NCI-H1092 (cell line): ENCODE data around the gene SPSB2.
"Not testable (repeated sequence)": the region's sequence is repeated elsewhere in the genome, so short reads cannot be mapped to it uniquely, and the experiment has no call there.

ENCODE experiments used
- DNase-seq: peaks from one replicate; lab custom pipeline; 2025; lab: John Stamatoyannopoulos, UW

Gene SPSB2

DNA sequence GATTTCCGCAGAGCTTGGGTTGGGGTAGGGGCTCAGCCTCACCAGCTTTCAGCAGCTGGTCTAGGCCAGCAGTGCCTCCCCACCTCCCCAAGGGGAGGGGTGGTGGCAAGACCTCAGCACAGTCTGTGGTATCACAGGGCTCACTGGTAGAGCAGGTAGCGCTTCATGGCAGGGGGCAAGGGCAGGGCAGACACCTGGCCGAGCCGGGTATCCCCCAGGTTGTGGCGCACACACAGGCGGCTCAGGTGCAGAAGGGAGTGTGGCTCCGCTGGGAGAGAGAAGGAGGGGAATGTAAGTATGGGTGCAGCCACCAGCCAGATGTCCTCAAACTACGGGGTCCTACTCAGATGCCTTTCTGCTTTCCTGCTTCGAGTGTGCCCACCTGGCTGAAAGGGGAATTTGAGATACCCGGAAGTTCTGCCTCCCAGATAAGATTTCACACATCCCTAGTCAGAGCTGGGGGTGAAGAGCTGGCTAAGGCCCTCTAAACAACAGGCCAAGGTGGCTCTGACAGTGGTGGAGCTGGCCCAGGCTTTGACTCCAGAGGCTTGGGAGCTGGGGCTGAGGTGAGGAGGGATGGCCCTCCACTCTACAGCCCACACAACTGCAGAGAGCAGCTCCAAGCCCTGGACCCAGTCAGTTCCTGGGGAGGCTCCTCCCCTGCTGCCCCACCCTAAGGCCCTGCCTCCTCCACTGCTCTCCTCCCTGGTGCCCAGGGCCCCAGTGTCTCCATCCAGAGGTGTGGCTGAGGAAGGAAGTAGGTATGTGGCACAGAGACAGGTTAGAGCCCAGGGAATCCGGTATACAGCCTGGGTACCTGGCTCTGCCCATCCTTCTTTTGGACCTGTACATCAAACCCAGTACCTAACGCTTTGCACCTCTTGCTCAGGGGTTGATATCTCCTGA is 1.8 kb downstream of the SPSB2 start:
- no peak for DNase-seq

DNA sequence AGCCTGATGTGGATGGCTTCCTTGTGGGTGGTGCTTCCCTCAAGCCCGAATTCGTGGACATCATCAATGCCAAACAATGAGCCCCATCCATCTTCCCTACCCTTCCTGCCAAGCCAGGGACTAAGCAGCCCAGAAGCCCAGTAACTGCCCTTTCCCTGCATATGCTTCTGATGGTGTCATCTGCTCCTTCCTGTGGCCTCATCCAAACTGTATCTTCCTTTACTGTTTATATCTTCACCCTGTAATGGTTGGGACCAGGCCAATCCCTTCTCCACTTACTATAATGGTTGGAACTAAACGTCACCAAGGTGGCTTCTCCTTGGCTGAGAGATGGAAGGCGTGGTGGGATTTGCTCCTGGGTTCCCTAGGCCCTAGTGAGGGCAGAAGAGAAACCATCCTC is 2.8 kb downstream of the SPSB2 start:
- DNase-seq = not testable (repeated sequence)

DNA sequence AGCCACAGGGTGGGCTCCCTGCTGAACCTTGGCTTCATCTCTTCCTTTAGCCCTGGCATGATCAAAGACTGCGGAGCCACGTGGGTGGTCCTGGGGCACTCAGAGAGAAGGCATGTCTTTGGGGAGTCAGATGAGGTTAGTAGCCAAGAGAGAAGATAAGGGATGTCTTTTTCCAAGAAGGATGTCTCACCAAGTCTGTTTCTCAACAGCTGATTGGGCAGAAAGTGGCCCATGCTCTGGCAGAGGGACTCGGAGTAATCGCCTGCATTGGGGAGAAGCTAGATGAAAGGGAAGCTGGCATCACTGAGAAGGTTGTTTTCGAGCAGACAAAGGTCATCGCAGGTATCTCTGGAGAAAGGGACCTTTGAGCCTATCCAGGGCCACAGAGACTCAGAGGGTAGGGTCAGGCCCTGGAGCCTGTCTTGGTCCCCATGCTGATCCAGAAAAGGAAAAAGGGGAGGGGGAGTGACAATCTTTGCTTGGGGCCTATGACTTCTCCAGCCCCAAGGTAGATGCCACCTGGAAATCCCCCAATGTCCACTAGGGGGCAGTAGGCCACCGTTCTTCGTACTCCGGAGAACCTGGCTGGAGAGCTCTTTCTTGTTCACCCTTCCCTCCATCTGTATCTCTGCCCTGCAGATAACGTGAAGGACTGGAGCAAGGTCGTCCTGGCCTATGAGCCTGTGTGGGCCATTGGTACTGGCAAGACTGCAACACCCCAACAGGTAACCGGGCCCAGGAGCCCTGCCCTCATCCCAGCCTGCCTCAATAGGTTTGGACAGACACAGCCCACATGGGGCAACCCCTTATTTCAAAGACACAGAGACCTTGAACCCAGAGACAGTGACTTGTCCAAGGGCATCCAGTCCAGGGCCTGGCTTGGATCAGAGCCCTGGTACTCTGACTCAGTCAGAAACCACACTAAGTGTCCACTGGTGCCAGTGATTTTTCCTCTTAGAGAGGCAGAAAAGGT is 3.8 kb downstream of the SPSB2 start:
- DNase-seq = peak; percentile 43

DNA sequence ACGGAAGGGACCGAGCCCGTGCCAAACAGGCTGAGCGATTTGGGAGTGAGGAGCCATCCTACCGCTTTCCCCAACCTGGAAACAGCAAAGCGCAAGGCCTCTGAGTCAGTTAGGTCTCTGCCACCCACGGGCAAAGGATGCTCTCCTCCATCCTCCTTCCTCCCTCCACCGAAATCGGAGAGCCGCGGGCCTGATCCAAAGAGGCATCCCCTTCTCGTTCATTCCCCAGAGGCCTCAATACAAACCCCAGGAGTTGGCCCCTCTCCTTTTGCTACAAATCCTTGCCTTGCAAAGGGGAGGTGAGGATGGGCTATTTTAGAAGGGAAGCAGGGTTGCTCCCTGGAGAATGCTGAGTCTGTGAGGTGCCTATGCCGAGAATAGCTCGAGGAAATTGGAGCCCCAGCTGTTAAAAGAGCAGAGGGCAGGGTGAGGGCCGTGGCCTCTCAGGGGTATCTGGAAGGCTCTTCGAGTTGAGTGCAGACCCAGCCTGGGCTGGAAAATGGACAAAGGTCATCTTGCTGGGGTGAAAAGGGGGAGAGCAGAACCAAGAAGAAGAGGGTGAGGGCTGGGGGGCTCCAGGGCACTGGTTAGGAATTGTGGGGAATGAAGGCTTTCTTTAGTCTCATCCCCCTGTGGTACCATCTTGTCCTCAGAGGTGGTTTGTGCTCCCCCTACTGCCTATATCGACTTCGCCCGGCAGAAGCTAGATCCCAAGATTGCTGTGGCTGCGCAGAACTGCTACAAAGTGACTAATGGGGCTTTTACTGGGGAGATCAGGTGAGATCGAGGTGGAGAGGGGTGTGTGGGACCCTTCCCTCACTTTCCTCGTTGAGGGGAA is 4.7 kb downstream of the SPSB2 start:
- no peak for DNase-seq

DNA sequence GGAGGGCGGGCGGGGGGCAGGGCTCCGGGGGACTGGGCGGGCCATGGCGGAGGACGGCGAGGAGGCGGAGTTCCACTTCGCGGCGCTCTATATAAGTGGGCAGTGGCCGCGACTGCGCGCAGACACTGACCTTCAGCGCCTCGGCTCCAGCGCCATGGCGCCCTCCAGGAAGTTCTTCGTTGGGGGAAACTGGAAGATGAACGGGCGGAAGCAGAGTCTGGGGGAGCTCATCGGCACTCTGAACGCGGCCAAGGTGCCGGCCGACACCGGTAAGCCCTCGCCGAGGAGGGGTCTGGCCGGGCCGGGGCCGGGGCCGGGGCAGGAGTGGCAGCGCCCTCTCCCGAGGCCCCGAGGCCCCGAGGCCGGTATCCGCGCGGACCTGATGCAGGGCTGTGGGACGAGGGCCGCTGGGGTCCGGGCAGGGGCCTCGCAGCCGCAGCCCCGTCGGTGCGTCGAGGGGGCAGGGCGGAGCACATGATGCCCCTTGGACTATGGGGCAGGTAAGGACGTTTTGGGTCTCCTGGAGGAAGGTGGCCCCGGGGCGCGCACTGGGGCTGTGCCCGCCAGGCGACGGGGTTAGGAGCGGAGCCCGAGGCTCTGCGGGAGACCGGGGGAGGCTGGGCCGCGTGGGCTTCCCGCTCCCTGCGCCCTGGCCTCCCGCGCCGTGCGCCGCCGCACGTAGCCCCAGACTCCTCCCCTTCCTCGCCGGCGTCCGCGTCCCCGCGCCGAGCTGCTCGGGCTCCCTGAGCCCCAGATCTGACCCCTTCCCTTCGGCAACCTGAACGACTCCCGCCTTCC is 5.5 kb downstream of the SPSB2 start, which contains the start of gene TPI1:
TPI1 (plus strand) TSS at position 119 of the 798 bp plus-strand sequence; CDS start at position 155, 36 bp downstream.
- DNase-seq = peak; percentile 47

DNA sequence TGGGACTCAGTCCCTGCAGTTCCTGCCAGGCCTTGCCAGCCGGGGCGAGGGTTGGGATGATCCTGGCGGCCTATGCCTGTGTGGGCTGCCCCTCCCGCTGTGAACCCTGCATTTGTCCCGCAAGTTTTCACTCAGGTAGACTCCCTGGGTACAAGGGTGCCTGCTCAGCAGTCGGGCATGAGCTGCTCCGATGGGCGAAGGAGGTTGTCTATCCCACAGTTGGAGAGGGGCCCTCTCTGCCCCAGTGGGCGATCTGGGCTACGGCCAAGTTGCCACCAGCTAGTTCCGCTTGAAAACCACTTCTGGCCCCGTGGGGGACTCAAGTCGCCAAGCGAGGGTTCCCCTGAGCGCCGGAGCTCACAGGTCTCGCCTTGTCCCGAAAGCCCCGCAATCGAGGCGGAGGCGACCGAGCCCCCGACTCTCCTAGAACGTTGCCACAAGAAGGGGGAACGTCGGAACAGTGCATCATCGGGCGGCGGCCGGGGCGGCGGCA is 6.1 kb downstream of the SPSB2 start:
- DNase-seq = no peak

DNA sequence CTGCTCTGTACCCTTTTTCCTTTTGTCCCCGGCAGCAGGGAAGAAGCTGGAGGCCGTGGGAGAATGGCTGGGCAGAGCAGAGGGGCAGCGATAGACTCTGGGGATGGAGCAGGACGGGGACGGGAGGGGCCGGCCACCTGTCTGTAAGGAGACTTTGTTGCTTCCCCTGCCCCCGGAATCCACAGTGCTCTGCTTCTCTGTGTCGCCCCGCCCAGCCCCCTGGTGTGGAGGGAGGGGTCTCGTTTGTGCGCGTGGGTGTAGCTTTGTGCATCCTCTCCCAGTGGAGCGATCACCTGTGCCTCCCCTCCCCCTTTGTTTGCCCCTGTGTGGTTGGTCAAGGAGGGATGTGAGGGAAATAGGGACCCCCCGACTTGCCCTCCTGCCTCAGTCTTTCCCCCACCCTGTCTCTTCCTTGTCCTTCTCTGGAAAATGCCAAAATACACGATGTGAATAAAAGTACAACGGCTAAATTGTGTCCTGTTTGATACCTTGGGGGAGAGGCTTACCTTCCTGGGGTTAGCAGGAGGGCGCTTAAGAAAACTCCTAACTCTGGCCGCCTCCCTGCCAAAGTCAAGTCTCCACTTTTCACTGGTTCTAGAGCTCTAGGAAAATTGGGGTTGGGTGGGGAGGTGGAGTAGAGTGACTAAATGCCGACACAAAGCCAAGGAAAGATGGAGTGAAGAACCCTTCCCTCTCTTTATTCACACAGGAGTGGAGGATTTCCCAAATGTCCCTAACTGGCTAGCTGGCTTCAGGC is 6.8 kb downstream of the SPSB2 start:
- no peak for DNase-seq

DNA sequence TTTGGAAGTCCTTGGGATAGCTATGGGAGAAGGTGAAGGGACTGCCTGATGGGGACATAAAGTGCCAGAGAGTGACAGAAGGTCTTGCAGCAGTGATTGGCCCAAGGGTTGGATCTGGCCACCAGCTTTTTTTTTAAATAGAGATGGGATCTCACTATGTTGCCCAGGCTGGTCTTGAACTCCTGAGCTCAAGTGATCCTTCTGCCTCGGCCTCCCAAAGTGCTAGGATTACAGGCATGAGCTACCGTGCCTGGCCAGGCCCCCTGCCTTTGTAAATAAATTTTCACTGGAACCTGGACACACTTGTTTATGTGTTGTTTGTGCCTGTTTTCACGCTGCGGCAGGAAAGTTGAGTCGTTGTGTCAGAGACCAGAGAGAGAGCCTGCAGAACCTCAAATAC is 7.8 kb downstream of the SPSB2 start:
- not testable (repeated sequence) for DNase-seq

DNA sequence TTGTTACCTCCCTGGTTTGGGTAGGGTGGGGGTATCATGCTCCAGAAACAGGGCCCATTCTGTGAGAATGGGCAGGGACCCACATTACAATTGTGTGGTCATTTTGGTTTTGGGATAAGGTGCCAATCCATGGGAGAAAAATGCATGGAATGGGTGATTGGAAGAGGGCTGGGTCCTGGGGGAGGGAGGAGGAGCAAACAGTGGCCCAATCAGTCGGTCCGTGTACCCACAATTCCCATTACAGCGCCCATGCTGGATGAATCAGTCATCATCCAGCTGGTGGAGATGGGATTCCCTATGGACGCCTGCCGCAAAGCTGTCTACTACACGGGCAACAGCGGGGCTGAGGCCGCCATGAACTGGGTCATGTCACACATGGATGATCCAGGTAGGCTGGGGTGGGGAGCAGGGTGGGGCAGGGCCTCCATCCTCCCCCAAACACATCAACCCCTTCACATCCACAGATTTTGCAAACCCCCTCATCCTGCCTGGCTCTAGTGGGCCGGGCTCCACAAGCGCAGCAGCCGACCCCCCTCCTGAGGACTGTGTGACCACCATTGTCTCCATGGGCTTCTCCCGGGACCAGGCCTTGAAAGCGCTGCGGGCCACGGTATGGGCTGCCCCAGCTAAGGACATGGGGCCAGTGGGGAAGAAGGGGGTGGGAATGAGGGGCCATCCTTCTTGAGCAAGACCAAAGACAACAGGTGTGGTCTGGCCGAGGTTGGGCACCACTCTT is 9.3 kb downstream of the SPSB2 start:
- no peak for DNase-seq

DNA sequence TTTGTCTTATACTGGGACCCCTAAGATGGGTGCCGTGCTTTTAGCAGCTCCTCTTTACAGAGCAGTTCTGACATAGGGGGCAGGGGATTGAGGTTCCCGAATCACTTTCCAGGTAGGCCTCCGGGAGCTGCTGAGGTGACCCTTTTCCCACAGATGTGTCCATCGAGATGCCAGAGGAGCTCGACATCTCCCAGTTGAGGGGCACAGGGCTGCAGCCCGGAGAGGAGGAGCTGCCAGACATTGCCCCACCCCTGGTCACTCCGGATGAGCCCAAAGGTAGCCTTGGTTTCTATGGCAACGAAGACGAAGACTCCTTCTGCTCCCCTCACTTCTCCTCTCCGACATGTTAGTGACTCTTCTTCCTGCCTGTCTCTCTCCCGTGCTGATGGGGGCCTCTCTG is 10.1 kb downstream of the SPSB2 start:
- DNase-seq = no peak

DNA sequence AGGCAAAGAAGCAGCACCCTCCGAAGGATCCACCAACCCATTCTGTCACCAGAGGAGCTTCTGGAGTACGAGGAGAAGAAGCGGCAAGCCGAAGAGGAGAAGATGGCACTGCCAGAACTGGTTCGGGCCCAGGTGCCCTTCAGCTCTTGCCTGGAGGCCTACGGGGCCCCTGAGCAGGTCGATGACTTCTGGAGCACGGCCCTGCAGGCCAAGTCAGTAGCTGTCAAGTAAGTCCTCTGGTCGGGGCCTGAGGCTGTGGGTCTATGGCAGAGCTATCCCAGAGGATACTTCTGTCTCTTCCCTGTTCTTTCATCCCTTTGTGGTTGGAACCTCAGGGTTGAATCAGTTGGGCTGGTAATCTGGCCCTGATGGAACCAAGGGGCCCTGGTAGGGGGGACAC is 11.7 kb downstream of the SPSB2 start:
- no peak for DNase-seq

DNA sequence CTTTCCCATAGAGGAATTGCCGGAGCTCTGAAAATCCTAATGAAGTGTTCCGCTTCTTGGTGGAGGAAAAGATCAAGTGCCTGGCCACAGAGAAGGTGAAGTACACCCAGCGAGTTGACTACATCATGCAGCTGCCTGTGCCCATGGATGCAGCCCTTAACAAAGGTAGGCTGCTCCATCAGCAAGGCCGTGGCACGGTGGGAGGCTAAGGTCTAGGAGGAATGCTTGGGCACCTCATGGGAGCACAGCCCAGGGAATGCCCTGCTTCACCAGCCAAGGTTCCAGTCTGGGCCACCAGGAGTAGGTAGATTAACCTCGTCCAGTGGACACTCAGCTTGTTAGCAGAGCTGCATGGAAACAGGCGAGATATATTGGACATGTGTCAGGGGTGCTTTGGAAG is 12.2 kb downstream of the SPSB2 start:
- DNase-seq = no peak

DNA sequence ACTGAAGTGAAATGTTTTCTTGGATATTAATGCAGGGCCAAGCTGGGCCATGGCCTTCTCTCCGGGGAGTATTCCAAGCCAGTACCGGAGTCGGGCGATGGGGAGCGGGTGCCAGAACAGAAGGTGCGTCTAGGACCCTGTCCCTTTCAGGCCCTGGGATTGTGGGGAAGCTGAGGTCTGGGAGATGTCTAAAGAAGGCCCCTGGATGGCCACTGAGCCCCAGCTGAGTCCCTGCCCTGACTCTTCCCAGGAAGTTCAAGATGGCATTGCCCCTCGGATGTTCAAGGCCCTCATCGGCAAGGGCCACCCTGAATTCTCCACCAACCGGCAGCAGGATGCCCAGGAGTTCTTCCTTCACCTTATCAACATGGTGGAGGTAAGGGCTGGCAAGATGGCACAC is 13.0 kb downstream of the SPSB2 start:
- DNase-seq = no peak

DNA sequence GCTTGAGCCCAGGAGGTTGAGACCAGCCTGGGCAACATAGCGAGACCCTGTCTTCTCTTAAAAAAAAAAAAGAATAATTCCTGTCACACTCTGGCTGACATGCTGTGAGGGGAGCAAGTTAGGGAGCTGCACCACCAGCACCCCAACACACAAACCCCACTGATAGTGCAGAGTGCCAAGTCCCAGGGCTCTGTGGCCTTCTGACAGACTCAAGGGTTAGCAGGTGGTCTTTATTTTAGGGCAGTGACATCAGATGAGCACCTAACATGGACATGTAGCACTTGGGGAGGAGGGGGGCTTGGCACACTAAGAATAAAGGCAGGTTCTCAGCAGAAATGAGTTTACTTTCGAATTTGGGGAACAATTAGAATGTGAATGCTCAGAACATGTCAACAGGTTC is 14.3 kb downstream of the SPSB2 start:
- DNase-seq = no peak

DNA sequence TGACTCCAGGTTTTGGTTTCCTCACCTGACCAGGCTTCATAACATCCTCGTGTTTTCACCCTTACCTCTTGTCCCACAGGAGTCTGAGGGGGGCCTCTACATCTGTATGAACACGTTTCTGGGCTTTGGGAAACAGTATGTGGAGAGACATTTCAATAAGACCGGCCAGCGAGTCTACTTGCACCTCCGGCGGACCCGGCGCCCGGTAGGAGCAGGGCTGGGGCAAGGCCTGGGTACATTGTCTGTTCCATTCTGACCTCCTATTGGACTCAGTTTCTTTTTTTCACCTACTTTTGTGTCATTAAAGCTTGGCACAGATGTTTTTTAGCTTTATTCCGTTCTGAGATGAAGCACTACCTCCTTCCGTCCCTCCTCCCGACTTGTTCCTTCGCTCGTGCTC is 17.8 kb downstream of the SPSB2 start:
- no peak for DNase-seq

DNA sequence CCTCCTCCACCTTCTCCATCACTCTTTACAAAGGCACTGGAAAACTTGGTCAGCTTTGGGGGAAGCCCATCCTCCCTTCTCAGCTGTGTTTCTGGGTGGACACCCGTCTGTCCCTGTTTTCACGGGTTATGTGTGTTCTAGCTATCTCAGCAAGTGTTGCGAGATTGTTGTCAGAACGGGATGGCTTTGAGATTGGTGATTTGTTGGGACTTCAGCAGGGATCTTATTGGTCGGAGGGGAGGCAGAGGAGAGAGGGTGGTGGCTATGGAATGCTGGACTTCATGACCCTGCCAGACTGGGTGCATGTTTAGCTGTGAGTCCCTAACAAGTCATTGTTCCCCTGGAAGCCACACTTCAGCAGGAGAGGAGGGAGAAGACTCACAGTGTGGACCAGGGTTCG is 19.1 kb downstream of the SPSB2 start:
- no peak for DNase-seq

DNA sequence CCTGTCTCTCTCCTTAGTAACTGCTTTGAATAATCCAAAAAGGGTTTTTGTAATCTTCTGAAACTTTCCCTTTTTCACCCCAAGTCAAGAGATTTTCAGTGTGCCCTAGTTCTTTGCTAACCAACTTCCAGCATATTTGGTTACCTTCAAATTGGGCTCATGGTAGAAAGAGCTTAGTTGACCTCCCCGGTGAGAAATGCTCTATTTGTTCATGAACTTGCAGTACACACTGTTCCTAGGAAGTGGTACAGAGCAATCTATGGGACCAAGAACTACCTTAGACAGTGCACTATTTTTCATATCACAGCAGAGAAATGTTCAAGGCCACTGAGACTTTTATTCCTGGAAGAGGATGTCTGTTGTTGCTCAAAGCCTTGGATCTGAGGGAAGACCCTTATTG is 19.5 kb downstream of the SPSB2 start:
- no peak for DNase-seq

DNA sequence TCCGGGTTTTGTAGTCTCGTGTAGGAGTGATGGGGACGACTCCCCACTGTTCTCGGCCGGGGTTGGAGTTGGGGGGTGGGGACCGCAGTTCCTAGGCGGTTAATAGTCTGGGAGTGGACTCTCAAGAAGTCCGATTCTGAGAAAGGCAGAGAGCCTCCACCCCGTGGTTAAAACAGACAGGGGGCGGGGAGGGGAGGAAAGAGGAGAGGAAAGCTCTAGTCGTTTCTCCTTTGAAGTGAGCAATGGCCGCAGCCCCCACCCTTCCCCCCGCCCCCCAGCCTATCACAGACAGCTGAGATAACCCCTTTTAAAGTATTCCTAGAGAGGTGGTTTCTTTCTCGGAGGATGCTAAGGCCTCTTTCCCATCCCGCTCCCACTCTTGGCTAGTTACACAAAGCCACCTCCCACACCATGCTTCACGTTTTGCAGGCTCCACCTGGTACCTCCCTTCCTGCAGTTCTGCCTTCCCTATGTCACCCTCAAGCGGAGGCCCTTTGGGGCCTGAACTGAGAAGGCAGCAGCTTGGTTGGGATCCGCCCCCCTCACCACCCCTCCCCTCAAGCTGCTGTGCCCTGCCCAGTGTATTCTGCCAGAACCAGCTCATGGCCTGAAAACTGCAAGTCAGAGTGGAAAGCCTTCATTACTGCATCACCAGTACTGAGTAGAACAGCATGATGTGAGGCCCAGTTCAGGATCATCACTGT is 20.3 kb downstream of the SPSB2 start:
- DNase-seq = no peak
